ENCODE measurements around the gene IGSF21.

Gene IGSF21

DNA sequence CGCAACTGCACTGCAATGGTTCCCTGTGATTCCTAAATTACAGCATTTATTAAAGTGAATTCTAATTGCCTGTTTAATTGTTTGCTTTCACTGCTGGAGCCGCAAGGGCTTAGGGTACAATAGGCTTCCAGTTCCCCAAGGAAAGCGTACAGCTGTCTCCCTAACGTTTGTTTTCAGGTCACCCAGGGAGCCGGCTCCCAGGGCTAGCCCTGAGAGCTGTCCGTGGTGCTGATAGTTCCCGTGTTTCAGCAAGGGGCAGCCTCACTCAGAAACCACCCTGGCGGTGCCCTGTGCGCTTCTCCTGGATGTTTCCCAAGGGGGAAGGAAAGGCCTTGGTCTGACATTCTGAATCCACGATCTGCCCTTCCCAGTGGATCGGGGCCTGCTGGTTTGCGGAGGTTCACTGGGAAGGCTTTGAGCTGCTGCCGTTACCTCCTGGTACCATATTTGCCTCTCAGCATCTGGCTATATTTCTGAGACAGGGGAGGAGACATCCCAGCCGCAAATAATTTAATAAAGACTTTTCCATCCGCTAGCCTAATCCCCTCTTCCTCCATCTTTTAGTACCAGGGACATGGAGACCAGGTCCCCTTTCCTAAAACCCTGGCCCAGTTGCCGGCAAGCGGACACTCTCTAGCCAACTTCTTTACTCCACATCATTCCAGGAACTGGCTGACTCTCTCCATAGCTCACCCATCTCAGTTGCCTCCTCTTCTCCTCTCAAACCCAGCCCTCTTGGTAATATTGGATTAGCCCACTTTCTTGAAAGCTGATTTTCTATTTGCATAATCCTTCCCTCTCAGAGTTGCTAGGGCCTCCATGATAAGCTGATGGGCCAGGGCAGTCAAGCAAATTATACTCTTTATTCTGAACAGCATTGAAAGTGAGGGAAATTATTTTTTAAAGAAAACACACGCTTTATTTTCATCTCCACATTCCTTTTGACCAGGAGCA is 149.0 kb downstream of the IGSF21 start:
- DNase-seq (ENCODE audit: low spot score) (peak; percentile 77), FAIRE-seq (no peak)

DNA sequence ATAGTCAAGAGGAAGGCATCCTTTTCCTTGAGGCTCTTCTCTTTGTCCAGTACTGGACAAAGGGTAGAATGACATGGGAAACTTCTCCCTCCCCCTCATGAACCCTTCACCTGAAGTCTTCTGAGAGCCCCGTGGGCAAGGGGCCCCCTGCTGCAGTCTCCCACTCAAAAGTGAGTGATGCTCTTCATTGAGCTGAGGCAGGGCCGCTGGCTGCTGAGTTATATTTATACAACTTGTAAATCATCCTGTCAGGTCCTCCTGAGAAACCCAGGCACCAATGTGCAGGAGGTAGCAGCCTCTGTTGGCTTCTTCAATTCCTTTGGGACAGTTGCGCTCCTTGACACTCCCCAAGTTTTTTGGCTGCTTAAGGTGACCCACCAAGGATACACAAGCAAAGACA is 150.2 kb downstream of the IGSF21 start:
- no peak for FAIRE-seq
- DNase-seq (ENCODE audit: low spot score) = no peak

DNA sequence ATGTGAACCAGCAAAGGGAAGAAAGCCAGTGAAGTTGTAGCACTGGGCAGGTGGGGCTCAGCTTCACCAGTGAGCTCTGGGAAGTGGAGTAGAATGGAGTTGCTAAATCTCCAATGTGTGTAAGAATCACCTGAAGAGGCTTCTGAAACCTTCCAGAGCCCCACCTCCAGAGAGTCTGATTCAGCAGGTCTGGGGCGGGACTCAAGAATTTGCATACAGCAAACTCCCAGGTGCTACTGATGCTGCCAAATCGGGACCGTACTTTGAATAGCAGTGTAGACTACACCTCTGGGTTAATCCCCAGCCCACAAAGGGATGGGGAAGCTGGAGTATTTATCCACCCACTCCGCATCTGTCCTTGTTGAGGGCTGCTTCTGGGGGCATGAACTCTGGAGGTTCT is 154.3 kb downstream of the IGSF21 start:
- DNase-seq (ENCODE audit: low spot score) (no peak), FAIRE-seq (no peak)

DNA sequence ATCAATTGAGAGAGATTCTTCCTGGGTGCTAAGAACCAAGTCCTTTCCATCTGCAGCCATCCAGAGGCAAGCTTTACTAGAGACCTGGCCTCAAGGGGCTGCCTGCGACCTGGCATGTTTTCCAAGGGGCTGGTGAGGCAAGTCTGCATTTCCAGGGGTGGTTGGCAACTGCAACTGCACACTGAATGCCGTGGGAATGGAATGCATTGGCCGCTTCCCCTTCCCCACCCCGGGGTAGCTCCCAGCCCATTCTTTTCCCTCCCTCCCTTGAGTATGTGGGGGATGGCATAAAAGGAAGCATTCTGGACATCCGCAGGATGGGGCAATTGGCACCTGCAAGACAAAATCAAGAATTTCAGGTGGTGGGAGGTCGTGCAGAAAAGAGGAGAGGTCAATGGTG is 155.1 kb downstream of the IGSF21 start:
- DNase-seq (ENCODE audit: low spot score) (no peak), FAIRE-seq (no peak)

DNA sequence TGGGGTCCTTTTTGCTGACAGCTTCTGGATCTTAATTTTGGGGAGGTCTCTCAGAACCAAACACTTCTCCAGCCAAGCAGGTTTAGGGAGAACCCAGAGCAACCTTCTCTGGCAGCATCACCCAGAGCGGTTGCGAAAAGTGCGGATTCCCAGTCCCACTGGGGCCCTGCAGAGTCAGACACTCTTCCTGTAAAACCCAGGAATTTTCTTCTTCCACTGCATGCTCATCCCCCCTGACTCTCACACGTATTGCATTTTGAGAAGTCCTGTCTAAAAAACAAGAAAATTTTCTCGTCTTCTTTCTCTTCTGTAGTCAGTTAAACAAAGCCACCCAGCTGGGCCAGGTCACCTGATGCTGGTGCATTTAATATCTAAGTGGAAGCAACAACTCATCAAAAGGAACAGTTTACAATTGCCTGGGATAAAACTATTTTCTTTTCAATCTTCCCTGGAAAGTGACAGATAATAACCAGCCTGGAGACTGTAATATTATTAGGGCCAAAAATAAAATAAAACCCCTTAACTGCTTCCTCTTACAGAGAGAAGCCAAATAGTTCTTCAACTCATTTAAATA is 156.0 kb downstream of the IGSF21 start:
- no peak for DNase-seq (ENCODE audit: low spot score)
- no peak for FAIRE-seq

DNA sequence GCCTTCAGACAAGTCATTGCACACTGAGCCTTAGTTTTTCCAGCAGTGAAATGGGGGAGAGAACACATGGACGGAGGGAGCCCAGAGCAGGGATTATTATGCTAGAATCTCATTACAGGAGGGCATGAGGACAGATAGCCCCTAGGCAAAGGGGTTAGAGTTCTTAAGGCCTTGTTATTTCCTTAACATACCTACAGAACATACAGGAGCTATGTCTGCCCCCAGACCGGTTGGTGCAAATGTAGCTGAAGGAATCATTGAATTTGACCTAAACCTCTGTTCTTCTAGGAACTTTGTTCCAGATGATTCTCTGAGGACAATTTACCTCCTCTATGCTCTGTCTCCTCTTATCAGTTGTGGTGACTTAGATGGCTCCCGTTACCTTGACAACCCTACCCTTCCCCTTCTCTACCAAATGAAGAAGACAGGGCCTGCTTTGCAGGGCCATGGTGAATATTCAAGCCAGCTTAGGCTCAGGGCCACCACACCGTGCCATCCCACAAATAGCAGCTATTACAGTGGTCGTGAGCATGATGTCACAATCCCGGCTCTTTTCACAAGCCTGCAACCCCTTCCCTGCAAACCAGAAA is 156.9 kb downstream of the IGSF21 start:
- FAIRE-seq (no peak), DNase-seq (ENCODE audit: low spot score) (no peak)

DNA sequence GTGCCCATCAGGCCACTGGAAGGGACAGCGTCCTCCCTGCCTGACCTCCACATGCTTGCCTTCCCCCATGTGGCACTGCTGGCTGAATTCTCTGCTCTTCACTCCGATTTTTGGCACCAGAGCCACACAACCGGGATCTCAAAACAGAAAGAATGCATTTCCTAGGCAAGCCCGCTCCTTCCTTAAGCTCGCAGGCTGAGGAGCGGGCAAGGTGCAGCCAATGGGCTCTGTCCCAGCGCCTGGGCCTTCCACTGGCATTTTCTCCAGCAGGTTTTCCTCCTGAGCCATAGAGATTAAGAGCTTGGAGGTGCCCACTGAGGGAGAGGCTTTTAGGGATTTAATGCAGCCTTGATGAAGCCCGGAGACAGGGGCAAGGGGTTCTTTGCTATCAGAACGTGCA is 158.0 kb downstream of the IGSF21 start:
- FAIRE-seq = no peak
- no peak for DNase-seq (ENCODE audit: low spot score)

DNA sequence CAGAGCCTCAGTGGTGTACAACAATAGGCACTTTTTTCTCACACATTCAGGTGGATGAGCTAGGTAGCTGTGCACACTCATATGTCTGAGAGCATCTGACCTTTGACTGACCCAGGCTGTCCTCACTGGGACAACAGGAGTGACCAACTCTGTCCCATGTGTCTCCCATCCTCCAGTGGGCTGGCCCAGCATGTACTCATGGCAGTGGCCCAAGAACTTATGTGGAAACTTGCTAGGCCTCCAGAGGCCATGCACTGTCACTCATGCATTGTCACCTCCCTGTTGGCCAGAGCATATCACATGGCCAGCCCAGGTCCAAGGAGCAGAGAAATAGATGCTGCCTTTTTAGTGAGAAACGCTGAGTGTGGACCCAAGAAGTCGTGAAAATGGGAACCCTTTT is 158.8 kb downstream of the IGSF21 start:
- DNase-seq (ENCODE audit: low spot score) (no peak), FAIRE-seq (no peak)

DNA sequence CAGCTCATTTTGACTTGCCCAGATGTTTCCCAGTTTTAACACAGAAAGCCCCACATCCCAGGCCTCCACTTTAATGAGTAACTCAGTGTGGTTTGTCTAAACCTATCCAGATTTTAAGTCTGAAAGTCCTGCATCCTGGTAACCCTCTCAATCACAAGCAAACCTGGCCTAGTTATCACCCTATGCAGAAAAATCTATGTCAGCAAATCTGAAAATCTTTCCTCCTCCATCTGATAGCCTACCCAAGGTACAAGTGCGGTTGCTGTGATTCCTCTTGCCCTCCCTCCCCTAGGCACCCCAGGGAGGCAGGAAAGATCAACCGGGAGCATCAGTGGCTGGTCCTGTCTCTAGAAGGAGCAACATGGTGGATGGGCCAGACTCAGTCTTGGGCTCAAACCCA is 163.7 kb downstream of the IGSF21 start:
- no peak for DNase-seq (ENCODE audit: low spot score)
- no peak for FAIRE-seq

DNA sequence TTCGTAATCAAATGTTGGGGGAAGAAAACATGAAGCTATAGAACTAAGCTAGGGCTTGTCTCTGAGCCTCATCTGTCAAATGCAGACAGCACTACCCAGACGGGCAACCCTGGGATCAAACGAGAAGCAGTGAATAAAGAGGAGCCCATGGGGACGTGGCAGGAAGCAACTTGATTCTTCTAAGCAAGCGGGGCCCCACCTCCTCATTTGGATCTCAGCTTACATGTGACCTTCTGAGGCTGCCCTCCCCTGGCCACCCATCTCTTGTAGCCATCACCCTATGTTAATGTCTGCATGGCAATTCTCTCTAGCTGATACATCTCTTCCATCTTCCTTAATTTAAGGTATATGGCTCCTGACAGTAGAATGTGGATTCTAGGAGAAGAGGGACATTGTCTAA is 171.3 kb downstream of the IGSF21 start:
- FAIRE-seq = no peak

DNA sequence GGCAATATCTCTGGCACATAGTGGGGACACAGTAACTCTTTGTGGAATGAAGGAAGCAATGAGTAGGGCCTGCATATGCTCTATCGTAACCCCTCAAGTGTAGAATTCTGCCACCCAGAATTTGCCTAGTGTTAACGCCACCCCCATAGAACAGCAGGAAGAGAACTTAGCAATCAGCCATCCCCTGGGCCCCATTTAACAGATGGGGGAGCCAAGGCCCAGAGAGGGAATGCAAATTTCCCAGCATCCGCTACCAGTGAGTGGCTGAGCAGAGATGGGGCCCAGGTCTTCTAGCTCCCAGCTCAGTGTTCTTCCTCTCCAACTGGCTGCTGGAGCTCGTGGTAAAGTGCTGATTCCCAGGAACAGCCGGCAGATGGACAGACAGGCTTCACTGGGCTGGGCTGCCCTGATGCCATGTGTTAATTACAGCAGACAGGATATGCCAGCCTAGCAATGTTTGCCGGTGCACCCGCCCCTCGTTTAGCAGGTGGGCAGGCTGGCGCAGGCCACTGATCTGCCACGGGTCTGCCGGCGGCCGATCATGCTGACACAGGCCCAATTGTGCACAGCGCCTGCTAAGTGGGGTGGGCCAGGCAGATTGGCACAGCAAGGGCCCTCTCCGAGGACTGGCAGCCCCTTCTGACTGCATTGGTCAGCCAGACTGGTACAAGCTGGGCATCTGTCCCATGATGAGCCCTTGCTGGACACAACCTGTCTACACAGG is 171.9 kb downstream of the IGSF21 start:
- DNase-seq (ENCODE audit: low spot score) (no peak), FAIRE-seq (no peak)

More for the DNA sequence above, 171.3 kb downstream of the IGSF21 start:
- no peak for DNase-seq (ENCODE audit: low spot score)

DNA sequence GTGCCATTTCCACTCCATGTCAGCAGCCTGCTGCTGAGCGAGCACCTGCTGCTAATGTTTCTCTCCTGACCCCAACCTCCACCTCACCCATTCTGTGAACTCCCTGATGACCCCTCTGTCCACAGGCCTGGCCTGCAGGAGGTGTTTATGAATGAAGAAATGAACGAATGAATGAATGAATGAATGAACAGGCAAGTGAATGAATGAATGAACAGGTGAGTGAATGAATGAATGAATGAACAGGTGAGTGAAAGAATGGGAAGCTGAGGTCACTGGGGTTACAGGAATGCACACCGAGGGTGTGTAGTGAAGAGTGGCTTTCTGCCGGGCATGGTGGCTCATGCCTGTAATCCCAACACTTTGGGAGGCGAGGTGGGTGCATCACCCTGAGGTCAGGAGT is 173.4 kb downstream of the IGSF21 start:
- no peak for DNase-seq (ENCODE audit: low spot score)
- no peak for FAIRE-seq

DNA sequence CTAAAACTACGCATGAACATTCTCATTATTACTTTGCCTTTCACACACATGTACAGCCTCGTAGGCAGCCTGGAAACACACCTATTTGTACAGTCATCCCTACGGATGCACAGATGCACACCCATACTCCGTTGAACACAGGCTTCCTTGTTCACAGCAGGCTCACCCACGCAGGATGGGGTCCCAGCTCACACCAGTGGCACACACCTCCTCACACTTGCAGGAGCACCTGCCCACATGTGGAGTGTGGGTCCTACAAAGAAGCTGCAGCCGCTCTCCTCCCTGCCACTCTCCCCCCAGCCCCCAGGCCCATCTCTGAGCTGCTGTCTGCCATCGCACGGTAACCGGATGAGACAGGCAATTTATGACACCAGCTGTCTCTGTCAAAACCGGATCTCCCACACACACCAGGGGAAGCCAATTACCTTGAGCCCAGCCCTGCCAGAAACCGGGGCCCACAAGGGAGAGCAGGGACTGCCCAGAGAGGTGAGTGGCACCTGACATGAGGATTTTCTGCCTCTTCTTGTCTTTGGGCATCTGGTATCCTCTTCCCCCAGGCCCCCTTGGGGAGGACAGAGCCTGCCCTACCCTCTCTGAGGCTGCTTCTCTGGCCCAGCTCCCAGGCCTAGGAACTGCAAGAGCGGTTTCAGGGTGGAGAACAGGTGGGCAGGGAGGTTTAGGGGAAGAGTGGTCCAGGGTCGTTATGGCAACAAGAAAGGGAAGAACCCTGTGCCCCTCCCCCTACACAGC is 175.4 kb downstream of the IGSF21 start:
- DNase-seq (ENCODE audit: low spot score) (no peak), FAIRE-seq (no peak)

DNA sequence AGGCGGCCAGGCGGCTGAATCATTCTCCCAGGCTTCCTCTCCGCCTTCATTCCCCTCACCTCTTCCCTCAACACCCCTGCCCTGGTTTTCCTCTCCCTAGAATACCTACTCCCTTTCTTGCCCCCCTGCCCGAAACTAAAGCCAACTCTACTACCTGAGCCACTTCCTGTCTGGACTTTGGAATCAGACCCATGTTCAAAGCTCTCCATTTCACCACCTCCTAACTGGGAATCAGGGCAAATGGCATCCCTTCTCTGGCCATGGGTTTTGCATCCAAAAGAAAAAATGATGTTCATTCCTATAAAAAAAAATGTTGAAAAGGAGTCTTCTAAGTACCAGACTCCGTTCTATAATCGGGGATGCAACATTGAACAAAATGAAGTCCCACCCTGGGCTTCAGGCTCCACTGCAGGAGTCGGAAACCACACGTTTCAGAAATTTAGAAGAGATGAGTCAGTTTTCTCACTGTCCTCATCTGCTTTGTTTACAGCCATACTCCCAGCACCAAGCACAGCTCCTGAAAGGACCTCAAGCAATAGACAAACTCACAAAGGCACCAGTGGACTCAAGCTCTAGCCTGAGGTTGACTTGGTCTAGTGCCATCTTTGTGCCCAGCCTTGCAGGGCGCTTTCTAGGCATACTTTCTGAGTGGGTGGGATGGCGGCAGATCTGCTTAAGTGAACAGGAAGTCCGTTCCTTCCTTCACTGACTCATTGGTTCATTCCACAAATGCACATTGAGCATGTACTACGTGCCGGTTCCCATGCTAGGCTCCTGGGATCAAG is 176.2 kb downstream of the IGSF21 start:
- DNase-seq (ENCODE audit: low spot score) (peak; percentile 71), FAIRE-seq (no peak)

DNA sequence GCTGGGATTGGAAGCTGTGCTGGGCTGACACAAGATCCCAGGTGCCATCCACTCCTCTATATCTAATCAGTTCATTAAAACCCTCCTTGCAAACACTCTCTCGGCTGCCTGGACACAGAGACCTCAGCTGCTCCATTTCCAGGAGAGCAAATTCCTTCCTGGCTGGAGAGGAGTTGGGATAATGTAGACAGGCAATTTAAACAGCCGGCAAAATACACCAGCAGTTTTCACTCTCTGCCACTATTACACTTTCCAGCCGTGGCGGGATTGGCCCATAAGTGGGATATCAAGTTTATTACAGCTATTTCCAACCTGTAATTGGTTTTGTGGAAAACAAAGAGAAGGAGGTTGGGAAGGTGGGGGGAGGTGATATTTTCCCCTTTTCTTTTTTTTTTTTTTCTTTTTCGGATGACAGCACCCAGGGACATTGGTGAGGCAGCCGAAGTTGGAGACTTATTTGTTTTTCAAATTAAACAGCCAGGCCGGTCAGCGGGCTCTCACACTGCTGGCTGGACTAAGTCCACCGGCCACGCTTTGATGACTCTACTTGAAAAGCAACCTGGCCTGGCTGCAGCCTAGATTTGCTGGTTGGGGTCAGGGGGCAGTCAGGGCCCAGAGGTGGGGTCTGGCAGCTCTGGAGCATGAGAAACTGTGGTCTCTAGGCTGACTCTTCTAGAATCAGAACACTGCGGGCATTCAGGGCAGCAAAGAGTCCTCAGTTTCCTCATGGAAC is 177.4 kb downstream of the IGSF21 start:
- DNase-seq (ENCODE audit: low spot score) (no peak), FAIRE-seq (no peak)

DNA sequence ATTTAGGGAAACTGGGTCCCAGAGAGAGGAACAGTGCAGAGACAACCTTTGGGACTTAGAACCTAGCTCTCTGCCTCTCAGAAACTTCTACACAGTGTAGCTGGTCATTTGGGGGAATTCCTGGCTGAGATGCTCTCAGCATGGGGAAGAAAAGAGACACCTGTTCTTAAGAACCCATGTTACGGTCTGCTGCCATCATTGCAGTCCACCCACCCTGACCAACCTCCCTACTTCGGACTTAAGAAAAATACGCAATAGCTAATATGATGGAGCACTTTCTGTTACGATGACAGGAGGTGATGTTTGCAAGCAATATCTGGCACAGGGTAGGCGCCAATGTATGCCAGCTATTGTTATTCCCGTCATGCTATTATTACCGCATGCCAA is 177.9 kb downstream of the IGSF21 start:
- FAIRE-seq = no peak
- DNase-seq (ENCODE audit: low spot score) = no peak

DNA sequence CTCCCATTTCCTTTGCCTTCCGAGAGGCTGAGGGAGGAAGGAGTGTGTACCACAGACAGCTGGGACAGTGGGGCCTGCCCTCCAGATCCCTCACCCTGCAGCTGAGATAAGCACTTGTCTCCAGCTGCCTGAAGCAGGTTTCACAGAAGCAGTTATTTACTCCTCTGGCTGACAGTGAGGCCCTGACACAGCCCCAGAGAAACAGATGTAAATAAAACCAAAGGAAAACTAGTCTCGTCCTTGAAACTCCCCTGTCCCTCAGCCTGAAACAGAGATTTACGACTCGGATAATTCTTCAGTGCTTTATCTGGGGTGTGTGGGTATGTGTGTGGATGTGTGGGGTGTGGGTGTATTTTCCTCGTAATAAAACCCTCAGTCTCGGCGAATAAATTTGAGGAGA is 181.1 kb downstream of the IGSF21 start:
- DNase-seq (ENCODE audit: low spot score) (no peak), FAIRE-seq (no peak)

DNA sequence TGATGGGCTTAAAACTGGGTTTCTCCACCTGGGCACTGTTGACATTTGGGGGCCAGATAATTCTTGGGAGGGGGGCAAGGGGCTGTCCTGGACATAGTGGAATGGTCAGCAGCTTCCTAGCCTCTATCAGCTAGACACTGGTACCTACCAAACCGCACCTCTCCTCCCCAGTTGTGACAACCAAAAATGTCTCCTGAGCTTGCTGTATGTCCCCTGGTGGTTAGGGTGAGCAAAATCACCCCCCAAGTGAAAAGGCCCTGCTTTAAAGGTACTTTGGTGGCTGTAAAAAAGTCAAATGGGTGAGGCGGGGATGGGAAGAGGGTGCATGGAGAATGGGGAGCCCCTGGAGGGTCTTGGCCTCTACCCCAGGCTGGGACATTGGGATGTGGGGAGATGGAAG is 182.0 kb downstream of the IGSF21 start:
- DNase-seq (ENCODE audit: low spot score) = no peak

DNA sequence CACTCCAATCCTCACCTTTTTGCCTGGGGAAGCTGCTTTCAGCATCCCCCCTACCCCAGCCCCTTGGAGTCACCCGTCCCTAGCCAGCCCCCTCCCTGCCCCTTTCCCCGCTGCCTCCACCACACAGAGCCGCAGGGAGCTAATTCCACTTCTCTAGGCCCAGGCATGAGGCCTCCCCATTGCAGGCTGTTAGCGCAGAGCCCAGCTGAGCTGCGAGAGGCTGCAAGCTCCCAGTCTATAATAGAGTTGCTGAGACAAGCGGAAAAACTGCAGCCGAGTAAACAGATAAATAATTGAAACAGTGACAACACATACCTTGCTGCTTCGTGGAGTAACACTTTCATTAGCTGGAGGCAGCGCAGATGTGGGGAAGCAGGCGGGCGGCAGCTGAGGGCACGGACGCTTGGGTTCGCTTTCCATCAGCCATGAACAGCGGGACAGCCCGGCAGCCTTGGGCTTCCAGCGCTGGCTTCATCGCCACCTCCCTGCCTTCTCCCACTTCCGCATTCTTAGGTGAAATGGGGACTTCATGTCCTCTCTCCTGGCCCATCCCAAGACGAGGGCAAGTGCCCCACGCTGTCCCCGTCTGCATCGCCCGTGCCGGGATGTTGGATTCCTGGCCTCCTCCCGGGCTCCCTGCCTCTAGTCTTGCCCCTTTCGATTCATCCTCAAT is 183.3 kb downstream of the IGSF21 start:
- FAIRE-seq = no peak
- DNase-seq (ENCODE audit: low spot score) = no peak

More for the DNA sequence above, 182.0 kb downstream of the IGSF21 start:
- FAIRE-seq = no peak

Data from urothelium cell line (cell line).